Left ventricle myocardium inferior (tissue), 1 donor: Measurements from ENCODE around the gene NANOS1. TPM values are rescaled to one million over a fixed set of nuclear protein-coding genes. Genes with fewer than 3 reads are reported as not detected.

ENCODE experiments used
- DNase-seq: peaks from one replicate; pipeline ENCODE4 v3.0.0-alpha.2; 2020
- H3K27ac ChIP-seq: fragments of 200-600 bp; replicated peaks from 2 replicates; pipeline ENCODE4 v1.8.0; 2021
- H3K27me3 ChIP-seq: fragments of 200-600 bp; 2 replicates; pipeline ENCODE4 v1.8.0; 2021; ENCODE audit warnings: low read depth
- H3K36me3 ChIP-seq: fragments of 200-600 bp; 2 replicates; pipeline ENCODE4 v1.8.0; 2021
- H3K4me1 ChIP-seq: fragments of 200-600 bp; 2 replicates; pipeline ENCODE4 v1.8.0; 2021
- H3K4me3 ChIP-seq: fragments of 200-600 bp; 2 replicates; pipeline ENCODE4 v1.8.0; 2021; ENCODE audit warnings: mild to moderate bottlenecking, moderate library complexity
- H3K9me3 ChIP-seq: fragments of 200-600 bp; replicated peaks from 2 replicates; pipeline ENCODE4 v1.8.0; 2021
- CTCF ChIP-seq: fragments of 200-600 bp; IDR thresholded peaks from 2 replicates; pipeline ENCODE4 v1.8.0; 2021; ENCODE audit warnings: antibody characterized with exemption, mild to moderate bottlenecking, borderline replicate concordance
- intact Hi-C: fragments of 100-400 bp; cut with micrococcal nuclease; formaldehyde crosslinking; loops from one replicate; pipeline ENCODE4 v1.11.0; 2022
- total RNA-seq: library from RNA; stranded (reverse); fragmentation: NEBNext Ultra II Directional; extraction: Animal tissue kit (Norgen Biotek cat#: 25700); gene quantifications from one replicate; pipeline ENCODE4 v1.2.1, GENCODE V29; 2021
- donor health status: DM: no; HTN: yes; CAD: no; lungs with severe emphysema.

The NANOS1 gene
- total RNA-seq, 1 donor from 2014 or later, result 11.7 TPM

- TF ChIP-seq CTCF, result no peak
- DNase-seq, result no peak
- intact Hi-C loops, result no loop called here
Measured at GRCh38 chr10:119020627-119020946, 8.9 kb upstream of the NANOS1 start.

GRCh38 chr10:119022846-119023552, 6.5 kb upstream of the NANOS1 start:
- intact Hi-C loops, result no loop called here
- TF ChIP-seq CTCF, result no peak
- no peaks in the 10 kb centered on the region for H3K36me3 ChIP-seq
- peaks cover 7% of the 10 kb centered on the region for H3K9me3 ChIP-seq
- H3K4me1 ChIP-seq, result peaks cover 33% of the 10 kb centered on the region
- H3K27me3 ChIP-seq, result no peaks in the 10 kb centered on the region
- H3K27ac ChIP-seq, result no peak overlapping the region
- DNase-seq, result no peak
- H3K4me3 ChIP-seq, result no peak overlapping the region

More at GRCh38 chr10:119020627-119020946, 8.9 kb upstream of the NANOS1 start:
- Histone ChIP-seq H3K27me3 (no peaks in the 10 kb centered on the region), H3K4me1 (peaks cover 14% of the 10 kb centered on the region), H3K4me3 (no peak overlapping the region), H3K9me3 (peaks cover 7% of the 10 kb centered on the region), H3K27ac (no peak overlapping the region), H3K36me3 (no peaks in the 10 kb centered on the region)

GRCh38 chr10:119023553-119023868, 6.0 kb upstream of the NANOS1 start:
- intact Hi-C loops, result no loop called here
- H3K27ac ChIP-seq, result no peak overlapping the region
- TF ChIP-seq CTCF, result no peak

GRCh38 chr10:119024882-119025281, 4.6 kb upstream of the NANOS1 start:
- TF ChIP-seq CTCF, result no peak
- Histone ChIP-seq H3K4me3 (no peak overlapping the region), H3K9me3 (no peaks in the 10 kb centered on the region), H3K27ac (peak overlapping the region; percentile 94), H3K4me1 (peaks cover 40% of the 10 kb centered on the region), H3K36me3 (no peaks in the 10 kb centered on the region), H3K27me3 (no peaks in the 10 kb centered on the region)
- DNase-seq, result no peak
- intact Hi-C loops, result no loop called here

More at GRCh38 chr10:119023553-119023868, 6.0 kb upstream of the NANOS1 start:
- Histone ChIP-seq H3K27me3 (no peaks in the 10 kb centered on the region), H3K4me3 (no peak overlapping the region), H3K9me3 (peaks cover 7% of the 10 kb centered on the region), H3K4me1 (peaks cover 33% of the 10 kb centered on the region), H3K36me3 (no peaks in the 10 kb centered on the region)
- DNase-seq, result no peak

- Histone ChIP-seq H3K9me3 (no peaks in the 10 kb centered on the region), H3K36me3 (no peaks in the 10 kb centered on the region), H3K27ac (peak overlapping the region; percentile 94), H3K27me3 (no peaks in the 10 kb centered on the region), H3K4me1 (peaks cover 41% of the 10 kb centered on the region), H3K4me3 (peak overlapping the region; percentile 21)
- TF ChIP-seq CTCF, result no peak
- peak; percentile 92 for DNase-seq
- intact Hi-C loops, result no loop called here
Measured at GRCh38 chr10:119025336-119025735, 4.2 kb upstream of the NANOS1 start.

GRCh38 chr10:119025776-119026175, 3.7 kb upstream of the NANOS1 start:
- Histone ChIP-seq H3K27ac (peak overlapping the region; percentile 94), H3K27me3 (no peaks in the 10 kb centered on the region), H3K4me1 (peaks cover 45% of the 10 kb centered on the region), H3K9me3 (no peaks in the 10 kb centered on the region), H3K4me3 (peak overlapping the region; percentile 21), H3K36me3 (no peaks in the 10 kb centered on the region)
- no peak for TF ChIP-seq CTCF
- DNase-seq, result peak; percentile 62
- intact Hi-C loops, result no loop called here
